Hepatocyte (in vitro differentiated cells): ENCODE data around the gene ARHGAP40. TPM values are rescaled to one million over a fixed set of nuclear protein-coding genes. Genes with fewer than 3 reads are reported as not detected.

Source experiments
- DNase-seq: peaks from one replicate; pipeline ENCODE4 v3.0.0-alpha.2; 2016; ENCODE audit warnings: low spot score
- H2AFZ ChIP-seq: fragments of 200-600 bp; sonication (generic); 2 replicates; pipeline ENCODE4 v1.6.0; 2016; ENCODE audit warnings: antibody characterized with exemption, mild to moderate bottlenecking
- H3K27ac ChIP-seq: fragments of 200-600 bp; sonication (generic); 2 replicates; pipeline ENCODE4 v1.5.1; 2016; ENCODE audit warnings: mild to moderate bottlenecking
- H3K27me3 ChIP-seq: fragments of 200-600 bp; sonication (generic); 2 replicates; pipeline ENCODE4 v1.6.1; 2016
- H3K36me3 ChIP-seq: fragments of 200-600 bp; sonication (generic); replicated peaks from 2 replicates; pipeline ENCODE4 v1.5.1; 2016; ENCODE audit warnings: low read depth; ENCODE audit not compliant: insufficient read depth
- H3K4me1 ChIP-seq: fragments of 200-600 bp; sonication (generic); 2 replicates; pipeline ENCODE4 v1.5.1; 2016; ENCODE audit warnings: mild to moderate bottlenecking, moderate library complexity; ENCODE audit not compliant: insufficient read depth
- H3K4me2 ChIP-seq: fragments of 200-600 bp; sonication (generic); 2 replicates; pipeline ENCODE4 v1.6.0; 2016
- H3K4me3 ChIP-seq: fragments of 200-600 bp; sonication (generic); 2 replicates; pipeline ENCODE4 v1.5.1; 2016; ENCODE audit warnings: mild to moderate bottlenecking
- H3K79me2 ChIP-seq: fragments of 200-600 bp; sonication (generic); 2 replicates; pipeline ENCODE4 v1.6.0; 2017; ENCODE audit warnings: mild to moderate bottlenecking
- H3K9me2 ChIP-seq: fragments of 200-600 bp; sonication (generic); replicated peaks from 2 replicates; pipeline ENCODE4 v1.6.0; 2017; ENCODE audit warnings: mild to moderate bottlenecking; ENCODE audit not compliant: insufficient read depth
- H3K9me3 ChIP-seq: fragments of 200-600 bp; sonication (generic); 2 replicates; pipeline ENCODE4 v1.5.1; 2016; ENCODE audit warnings: low read depth, mild to moderate bottlenecking
- H4K20me1 ChIP-seq: fragments of 200-600 bp; sonication (generic); 2 replicates; pipeline ENCODE4 v1.6.0; 2016; ENCODE audit warnings: mild to moderate bottlenecking; ENCODE audit not compliant: insufficient read depth, poor library complexity, severe bottlenecking
- EZH2 ChIP-seq: fragments of 200-600 bp; sonication (generic); IDR thresholded peaks from 2 replicates; pipeline ENCODE4 v1.6.1; 2016; ENCODE audit warnings: antibody characterized with exemption, mild to moderate bottlenecking, borderline replicate concordance
- EZH2phosphoT487 ChIP-seq: fragments of 200-600 bp; sonication (generic); IDR thresholded peaks from one replicate; pipeline ENCODE4 v1.6.1; 2018; ENCODE audit warnings: antibody characterized with exemption, mild to moderate bottlenecking, low read depth, moderate library complexity; ENCODE audit not compliant: unreplicated experiment, severe bottlenecking
- WGBS: methylation state at CpG from one replicate; pipeline ENCODE4 v1.1.6; 2016; ENCODE audit warnings: low lambda C conversion rate; ENCODE audit errors: missing lambda C conversion rate; 5-methylcytosine and 5-hydroxymethylcytosine counted together
- polyA plus RNA-seq: library from polyadenylated mRNA; unstranded; fragments of >200 nt; fragmentation: Nextera tagmentation; extraction: Ambion mirVana; gene quantifications from 2 replicates; pipeline ENCODE4 v1.2.1, GENCODE V29; 2016
- total RNA-seq: library from RNA; depleted of rRNA; stranded (reverse); fragments of >200 nt; gene quantifications from 2 replicates; pipeline ENCODE4 v1.2.3, GENCODE V29; 2014
- TF ChIP-seq, protein P1 (sequence below): fragments of 200-600 bp; sonication (generic); IDR thresholded peaks from 2 replicates; pipeline ENCODE4 v1.5.1; 2016; ENCODE audit warnings: antibody characterized with exemption, mild to moderate bottlenecking; ENCODE audit not compliant: poor library complexity

The ARHGAP40 gene
- total and polyA plus RNA-seq, 2 experiments from 2014 or later, result 1.1 to 1.2 TPM

- H3K79me2 ChIP-seq, result no peaks in the 10 kb centered on the region
- DNase-seq, result no peak
- no peaks in the 10 kb centered on the region for H3K9me3 ChIP-seq
- H3K4me1 ChIP-seq, result no peaks in the 10 kb centered on the region
- H3K4me2 ChIP-seq, result no peak overlapping the region
- no peaks in the 10 kb centered on the region for H3K36me3 ChIP-seq
- no peak overlapping the region for H3K4me3 ChIP-seq
- H2AFZ ChIP-seq, result no peak overlapping the region
- WGBS, result 66% methylated on average over 7 of the region's 7 CpGs
- no peaks in the 10 kb centered on the region for H4K20me1 ChIP-seq
- TF ChIP-seq EZH2phosphoT487, result no peak
- TF ChIP-seq, protein P1, sequence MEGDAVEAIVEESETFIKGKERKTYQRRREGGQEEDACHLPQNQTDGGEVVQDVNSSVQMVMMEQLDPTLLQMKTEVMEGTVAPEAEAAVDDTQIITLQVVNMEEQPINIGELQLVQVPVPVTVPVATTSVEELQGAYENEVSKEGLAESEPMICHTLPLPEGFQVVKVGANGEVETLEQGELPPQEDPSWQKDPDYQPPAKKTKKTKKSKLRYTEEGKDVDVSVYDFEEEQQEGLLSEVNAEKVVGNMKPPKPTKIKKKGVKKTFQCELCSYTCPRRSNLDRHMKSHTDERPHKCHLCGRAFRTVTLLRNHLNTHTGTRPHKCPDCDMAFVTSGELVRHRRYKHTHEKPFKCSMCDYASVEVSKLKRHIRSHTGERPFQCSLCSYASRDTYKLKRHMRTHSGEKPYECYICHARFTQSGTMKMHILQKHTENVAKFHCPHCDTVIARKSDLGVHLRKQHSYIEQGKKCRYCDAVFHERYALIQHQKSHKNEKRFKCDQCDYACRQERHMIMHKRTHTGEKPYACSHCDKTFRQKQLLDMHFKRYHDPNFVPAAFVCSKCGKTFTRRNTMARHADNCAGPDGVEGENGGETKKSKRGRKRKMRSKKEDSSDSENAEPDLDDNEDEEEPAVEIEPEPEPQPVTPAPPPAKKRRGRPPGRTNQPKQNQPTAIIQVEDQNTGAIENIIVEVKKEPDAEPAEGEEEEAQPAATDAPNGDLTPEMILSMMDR, result no peak
- no peaks in the 10 kb centered on the region for H3K9me2 ChIP-seq
- H3K27me3 ChIP-seq, result no peaks in the 10 kb centered on the region
- no peak overlapping the region for H3K27ac ChIP-seq
Measured at GRCh38 chr20:38584099-38584763, 17.4 kb upstream of the ARHGAP40 start.

DNA sequence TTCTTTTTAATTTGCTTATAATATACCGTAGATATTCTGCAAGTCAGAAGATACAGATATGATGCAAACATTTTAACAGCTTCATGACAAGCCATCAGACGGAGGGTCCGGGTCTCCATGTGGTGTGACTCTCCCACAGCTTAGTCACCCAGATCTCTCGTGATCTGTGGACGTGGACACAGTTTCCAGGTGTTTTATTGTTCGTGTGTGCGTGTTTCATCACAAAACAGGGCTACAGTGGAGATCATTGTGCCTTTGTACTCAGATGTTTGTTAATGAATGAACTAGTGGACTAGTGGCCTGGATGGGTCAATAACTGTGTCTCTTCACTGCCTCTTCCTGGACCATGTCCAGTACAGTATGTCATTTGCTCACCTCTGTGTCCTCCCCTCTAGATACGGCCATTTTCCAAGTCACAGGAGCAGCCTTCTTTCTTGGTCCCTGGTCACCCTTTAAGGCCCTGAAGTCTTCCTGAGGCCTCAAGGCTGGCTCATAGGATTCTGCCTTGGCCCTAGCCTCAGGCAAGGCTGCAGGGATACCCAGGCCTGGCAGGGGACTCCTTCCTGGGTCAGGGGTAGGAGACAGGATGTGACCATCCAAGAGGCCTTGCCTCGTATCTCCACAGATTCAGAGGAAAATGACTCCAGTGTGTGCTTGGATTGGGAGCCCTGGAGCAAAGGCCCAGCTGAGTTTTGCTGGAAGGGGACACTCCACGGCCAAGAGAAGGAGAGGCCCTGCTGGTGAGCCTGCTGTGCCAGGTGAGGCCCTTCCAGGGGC is 16.0 kb upstream of the ARHGAP40 start:
- no peak overlapping the region for H2AFZ ChIP-seq
- no peak overlapping the region for H3K27ac ChIP-seq
- WGBS, result 79% methylated on average over 10 of the region's 10 CpGs

DNA sequence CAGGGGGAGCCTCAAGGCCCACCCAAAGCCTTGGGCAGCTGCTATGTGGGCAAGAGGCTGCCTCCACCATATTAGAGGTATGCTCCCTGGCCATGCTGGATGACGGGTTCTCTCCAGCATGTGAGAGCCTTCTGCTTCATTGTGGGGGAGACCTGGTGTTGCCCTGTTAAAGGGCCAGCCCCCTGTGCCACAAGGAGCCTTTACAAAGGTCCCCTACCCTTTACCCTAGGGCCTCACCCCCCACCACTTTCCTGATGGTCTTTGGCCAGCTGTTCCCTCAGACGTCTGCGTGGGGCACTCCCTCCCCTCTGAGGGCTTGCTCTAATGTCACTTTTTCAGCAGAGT is 15.5 kb upstream of the ARHGAP40 start:
- Histone ChIP-seq H3K27ac (no peak overlapping the region), H3K27me3 (no peaks in the 10 kb centered on the region), H3K4me1 (no peaks in the 10 kb centered on the region), H4K20me1 (no peaks in the 10 kb centered on the region), H2AFZ (no peak overlapping the region), H3K9me3 (no peaks in the 10 kb centered on the region), H3K4me3 (no peak overlapping the region), H3K4me2 (no peak overlapping the region), H3K79me2 (no peaks in the 10 kb centered on the region), H3K9me2 (no peaks in the 10 kb centered on the region), H3K36me3 (no peaks in the 10 kb centered on the region)
- WGBS, result 63% methylated on average over 3 of the region's 3 CpGs
- no peak for DNase-seq
- TF ChIP-seq EZH2phosphoT487 (no peak), EZH2 (no peak)
- TF ChIP-seq, protein P1, result no peak

More for the DNA sequence above, 16.0 kb upstream of the ARHGAP40 start:
- Histone ChIP-seq H3K9me3 (no peaks in the 10 kb centered on the region), H3K27me3 (no peaks in the 10 kb centered on the region), H4K20me1 (no peaks in the 10 kb centered on the region), H3K4me2 (no peak overlapping the region), H3K4me1 (no peaks in the 10 kb centered on the region), H3K79me2 (no peaks in the 10 kb centered on the region), H3K4me3 (no peak overlapping the region), H3K9me2 (no peaks in the 10 kb centered on the region), H3K36me3 (no peaks in the 10 kb centered on the region)
- DNase-seq, result no peak
- no peak for TF ChIP-seq EZH2
- TF ChIP-seq, protein P1, result no peak
- TF ChIP-seq EZH2phosphoT487, result no peak
